Nephron progenitor cell (in vitro differentiated cells): ENCODE results near the gene RPL26.
"Not testable (repeated sequence)": the region's sequence is repeated elsewhere in the genome, so short reads cannot be mapped to it uniquely, and the experiment has no call there.

Experiments
- DNase-seq: peaks from one replicate; pipeline ENCODE4 v3.0.0; 2021
- H3K27ac Mint-ChIP-seq: 2 replicates; pipeline ENCODE4 v1.8.0; 2021; ENCODE audit warnings: mild to moderate bottlenecking, moderate library complexity, mixed read lengths
- H3K27me3 Mint-ChIP-seq: 2 replicates; pipeline ENCODE4 v1.8.0; 2021; ENCODE audit warnings: mild to moderate bottlenecking, low read depth, mixed read lengths; ENCODE audit not compliant: poor library complexity
- H3K36me3 Mint-ChIP-seq: 2 replicates; pipeline ENCODE4 v1.8.0; 2021; ENCODE audit warnings: low read depth, mixed read lengths
- H3K4me1 Mint-ChIP-seq: 2 replicates; pipeline ENCODE4 v1.8.0; 2021; ENCODE audit warnings: mixed read lengths
- H3K4me3 Mint-ChIP-seq: 2 replicates; pipeline ENCODE4 v1.8.0; 2021; ENCODE audit warnings: mild to moderate bottlenecking, moderate library complexity, mixed read lengths
- H3K9me3 Mint-ChIP-seq: 2 replicates; pipeline ENCODE4 v1.8.0; 2021; ENCODE audit warnings: mild to moderate bottlenecking, moderate library complexity, mixed read lengths
- CTCF ChIP-seq: fragments of 200-600 bp; sonication (generic); IDR thresholded peaks from 2 replicates; pipeline ENCODE4 v1.5.0; 2021; ENCODE audit warnings: antibody characterized with exemption

Gene RPL26

GRCh38 chr17:8359769-8360168, 23.2 kb downstream of the RPL26 start:
- peaks cover 14% of the 10 kb centered on the region for H3K9me3 Mint-ChIP-seq
- peak overlapping the region; percentile 72 for H3K4me3 Mint-ChIP-seq
- peaks cover 4% of the 10 kb centered on the region for H3K27me3 Mint-ChIP-seq
- no peak for DNase-seq
- peak overlapping the region; percentile 99 for H3K27ac Mint-ChIP-seq
- H3K36me3 Mint-ChIP-seq = peaks cover 20% of the 10 kb centered on the region
- peaks cover 47% of the 10 kb centered on the region for H3K4me1 Mint-ChIP-seq
- no peak for TF ChIP-seq CTCF

DNA sequence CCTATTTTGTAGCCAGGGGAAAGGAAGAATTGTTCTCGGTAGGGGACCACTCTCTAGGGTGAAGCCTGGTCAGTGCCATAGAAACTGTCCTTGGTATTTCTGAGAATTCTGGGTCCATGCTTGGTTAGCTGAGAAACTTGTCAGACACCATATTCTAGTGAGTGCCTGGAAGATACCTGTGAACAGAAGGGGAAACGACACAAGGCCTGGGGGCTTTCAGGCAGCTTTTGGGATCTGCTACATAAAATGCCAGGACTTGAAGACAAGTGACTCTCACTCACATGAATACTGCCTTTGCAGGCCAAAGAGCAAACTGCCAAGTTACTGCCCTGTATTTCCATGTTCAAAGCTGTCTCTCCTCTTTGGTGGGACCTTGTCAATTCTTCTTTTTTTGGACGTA, 25.1 kb downstream of the RPL26 start:
- no peak overlapping the region for H3K4me3 Mint-ChIP-seq
- peaks cover 49% of the 10 kb centered on the region for H3K4me1 Mint-ChIP-seq
- TF ChIP-seq CTCF = no peak
- peaks cover 14% of the 10 kb centered on the region for H3K9me3 Mint-ChIP-seq
- H3K27me3 Mint-ChIP-seq = peaks cover 10% of the 10 kb centered on the region
- H3K36me3 Mint-ChIP-seq = peaks cover 18% of the 10 kb centered on the region
- no peak for DNase-seq
- peak overlapping the region; percentile 53 for H3K27ac Mint-ChIP-seq

DNA sequence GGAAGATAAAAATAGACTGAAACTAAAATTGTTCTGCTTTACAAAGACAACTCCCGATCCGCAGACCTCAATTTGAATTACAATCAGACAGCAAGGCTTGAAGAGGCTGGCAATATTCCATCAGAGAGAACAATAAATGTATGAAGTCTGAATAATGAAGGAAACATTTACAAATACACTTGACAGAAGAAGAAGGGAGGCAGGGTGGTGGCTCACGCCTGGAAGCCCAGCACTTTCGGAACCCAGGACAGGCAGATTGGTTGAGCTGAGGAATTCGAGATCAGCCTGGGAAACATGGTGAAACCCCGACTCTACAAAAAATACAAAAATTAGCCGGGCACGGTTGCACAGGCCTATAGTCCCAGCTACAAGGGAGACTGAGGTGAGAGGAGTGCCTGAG, 28.8 kb downstream of the RPL26 start:
- Mint-ChIP-seq H3K27me3 (peaks cover 10% of the 10 kb centered on the region), H3K27ac (no peak overlapping the region), H3K9me3 (peaks cover 14% of the 10 kb centered on the region), H3K4me1 (peaks cover 19% of the 10 kb centered on the region), H3K36me3 (peaks cover 16% of the 10 kb centered on the region), H3K4me3 (no peak overlapping the region)
- DNase-seq = no peak
- no peak for TF ChIP-seq CTCF

DNA sequence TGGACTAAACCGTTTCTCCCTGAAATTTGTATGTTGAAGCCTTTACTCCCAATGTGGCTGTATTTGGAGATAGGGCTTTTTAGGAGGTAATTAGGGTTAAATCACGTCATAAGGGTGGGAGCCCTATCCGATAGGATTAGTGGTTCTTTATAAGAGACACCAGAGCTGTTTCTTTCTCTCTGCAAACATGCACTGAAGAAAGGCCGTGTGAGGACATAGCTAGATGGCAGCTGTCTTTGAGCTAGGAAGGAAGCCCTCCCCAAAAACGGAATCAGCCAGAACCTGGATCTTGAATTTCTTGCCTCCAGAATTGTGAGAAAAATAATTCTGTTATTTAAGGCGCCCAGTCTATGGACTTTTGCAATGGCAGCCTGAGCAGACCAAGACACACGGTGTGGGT, 29.3 kb downstream of the RPL26 start:
- peaks cover 14% of the 10 kb centered on the region for H3K9me3 Mint-ChIP-seq
- no peak overlapping the region for H3K27ac Mint-ChIP-seq
- TF ChIP-seq CTCF = no peak
- H3K4me1 Mint-ChIP-seq = peaks cover 14% of the 10 kb centered on the region
- H3K4me3 Mint-ChIP-seq = no peak overlapping the region
- no peak for DNase-seq
- H3K27me3 Mint-ChIP-seq = peaks cover 9% of the 10 kb centered on the region
- peaks cover 13% of the 10 kb centered on the region for H3K36me3 Mint-ChIP-seq

DNA sequence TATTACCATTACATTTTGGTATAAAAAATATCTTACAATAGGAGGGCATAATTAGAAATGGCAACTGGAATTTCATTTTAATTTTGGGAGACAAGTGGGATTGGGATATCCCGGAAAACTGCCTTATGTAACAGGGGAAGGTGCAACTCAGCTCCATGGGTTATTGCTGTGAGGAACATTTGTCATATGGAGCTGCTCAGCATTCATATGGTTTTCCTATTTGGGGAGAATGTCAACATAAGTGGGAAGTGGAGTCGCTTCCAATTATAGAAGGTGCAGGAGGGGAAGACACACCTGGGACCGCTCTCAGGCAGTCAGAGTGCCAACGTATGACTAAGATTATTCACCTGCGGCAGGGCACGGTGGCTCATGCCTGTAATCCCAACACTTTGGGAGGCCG, 32.7 kb downstream of the RPL26 start:
- no peaks in the 10 kb centered on the region for H3K36me3 Mint-ChIP-seq
- TF ChIP-seq CTCF = no peak
- peaks cover 6% of the 10 kb centered on the region for H3K27me3 Mint-ChIP-seq
- H3K27ac Mint-ChIP-seq = no peak overlapping the region
- H3K4me3 Mint-ChIP-seq = no peak overlapping the region
- no peak for DNase-seq
- peaks cover 13% of the 10 kb centered on the region for H3K4me1 Mint-ChIP-seq
- peaks cover under 1% of the 10 kb centered on the region for H3K9me3 Mint-ChIP-seq

- H3K27me3 Mint-ChIP-seq, H3K36me3 Mint-ChIP-seq, H3K4me1 Mint-ChIP-seq, DNase-seq, H3K4me3 Mint-ChIP-seq, H3K9me3 Mint-ChIP-seq, H3K27ac Mint-ChIP-seq: not testable (repeated sequence)
Observed at GRCh38 chr17:8347001-8347400, 36.0 kb downstream of the RPL26 start.
